ENCODE measurements around the gene TARBP1. TPM values are rescaled to one million over a fixed set of nuclear protein-coding genes. Genes with fewer than 3 reads are reported as not detected.
"Not testable (repeated sequence)": the region's sequence is repeated elsewhere in the genome, so short reads cannot be mapped to it uniquely, and the experiment has no call there.

The TARBP1 gene
- total RNA-seq, 4 donors from 2014 or later = 5.8 to 11.1 (median 9.8) TPM

DNA sequence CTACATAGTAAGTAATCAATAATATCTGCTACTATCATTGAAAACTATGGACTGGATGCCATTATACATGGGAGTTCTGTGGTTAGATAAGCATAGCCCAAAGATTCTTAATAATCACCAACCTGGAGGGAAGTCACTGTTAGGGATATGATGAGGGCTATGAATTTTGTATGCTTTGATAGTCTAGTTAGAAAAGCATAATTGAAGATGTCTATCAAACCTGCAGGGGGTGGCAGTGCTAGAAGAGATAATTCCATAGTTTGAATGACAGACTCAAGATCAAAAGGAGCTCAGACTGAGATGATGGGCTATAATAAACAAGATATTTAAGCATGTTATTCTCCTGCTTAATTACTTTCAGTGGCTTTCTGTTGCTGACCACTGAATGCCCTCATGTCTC is 121.1 kb downstream of the TARBP1 start:
- peaks cover 0 to 19% (median 0%) of the 10 kb centered on the region in 4 donors for H3K27me3 ChIP-seq
- TF ChIP-seq, protein P1, sequence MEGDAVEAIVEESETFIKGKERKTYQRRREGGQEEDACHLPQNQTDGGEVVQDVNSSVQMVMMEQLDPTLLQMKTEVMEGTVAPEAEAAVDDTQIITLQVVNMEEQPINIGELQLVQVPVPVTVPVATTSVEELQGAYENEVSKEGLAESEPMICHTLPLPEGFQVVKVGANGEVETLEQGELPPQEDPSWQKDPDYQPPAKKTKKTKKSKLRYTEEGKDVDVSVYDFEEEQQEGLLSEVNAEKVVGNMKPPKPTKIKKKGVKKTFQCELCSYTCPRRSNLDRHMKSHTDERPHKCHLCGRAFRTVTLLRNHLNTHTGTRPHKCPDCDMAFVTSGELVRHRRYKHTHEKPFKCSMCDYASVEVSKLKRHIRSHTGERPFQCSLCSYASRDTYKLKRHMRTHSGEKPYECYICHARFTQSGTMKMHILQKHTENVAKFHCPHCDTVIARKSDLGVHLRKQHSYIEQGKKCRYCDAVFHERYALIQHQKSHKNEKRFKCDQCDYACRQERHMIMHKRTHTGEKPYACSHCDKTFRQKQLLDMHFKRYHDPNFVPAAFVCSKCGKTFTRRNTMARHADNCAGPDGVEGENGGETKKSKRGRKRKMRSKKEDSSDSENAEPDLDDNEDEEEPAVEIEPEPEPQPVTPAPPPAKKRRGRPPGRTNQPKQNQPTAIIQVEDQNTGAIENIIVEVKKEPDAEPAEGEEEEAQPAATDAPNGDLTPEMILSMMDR (IDR thresholded peaks at IDR 0.05) = no peak
- TF ChIP-seq EP300 (IDR thresholded peaks at IDR 0.05) (no peak), POLR2A (IDR thresholded peaks at IDR 0.05; ENCODE audit: low read depth) (no peak), POLR2AphosphoS5 (IDR thresholded peaks at IDR 0.05) (no peak)
- H3K4me1 ChIP-seq = no peaks in the 10 kb centered on the region
- no peaks in the 10 kb centered on the region for H3K36me3 ChIP-seq
- H3K27ac ChIP-seq (replicated peaks in 1 of 4) = no peak overlapping the region
- intact Hi-C loops (cut with DNase I) = no loop called here
- DNase-seq (ENCODE audit: extremely low spot score) = no peak
- H3K9me3 ChIP-seq = no peaks in the 10 kb centered on the region
- H3K4me3 ChIP-seq = no peak overlapping the region

DNA sequence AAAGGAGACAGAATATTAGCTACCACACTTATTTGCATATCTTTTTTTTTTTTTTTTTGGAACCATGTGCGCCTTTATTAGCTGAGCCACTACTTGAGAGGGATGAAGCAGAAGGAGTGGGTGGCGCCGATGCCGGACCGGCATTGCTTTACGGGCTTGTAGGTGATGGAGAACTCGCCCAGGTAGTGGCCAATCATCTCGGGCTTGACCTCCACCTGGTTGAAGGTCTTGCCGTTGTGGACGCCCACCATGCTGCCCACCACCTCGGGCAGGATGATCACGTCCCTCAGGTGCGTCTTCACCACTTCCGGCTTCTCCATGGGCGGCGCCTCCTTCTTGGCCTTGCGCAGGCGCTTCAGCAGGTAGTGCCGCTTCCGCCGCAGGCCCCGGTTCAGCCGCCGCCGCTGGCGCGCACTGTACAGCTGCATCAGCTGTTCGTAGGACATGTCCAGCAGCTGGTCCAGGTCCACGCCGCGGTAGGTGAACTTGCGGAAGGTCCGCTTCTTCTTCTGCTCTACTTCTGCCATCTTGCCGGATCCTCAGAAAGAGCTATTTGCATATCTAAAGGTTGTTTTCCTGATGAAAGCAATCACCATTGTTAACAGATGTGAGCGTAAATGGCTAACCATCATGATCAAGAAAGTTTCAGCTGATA is 122.2 kb downstream of the TARBP1 start:
- H3K27me3 ChIP-seq = peaks cover 0 to 19% (median 0%) of the 10 kb centered on the region in 4 donors
- intact Hi-C loops (cut with DNase I); H3K4me1 ChIP-seq; H3K9me3 ChIP-seq; H3K36me3 ChIP-seq; DNase-seq (ENCODE audit: extremely low spot score); H3K27ac ChIP-seq (replicated peaks in 1 of 4): not testable (repeated sequence)
- peak overlapping the region; percentile 28 to 39 (median 33) for H3K4me3 ChIP-seq
- WGBS = 72% methylated on average over 21 of the region's 35 CpGs

DNA sequence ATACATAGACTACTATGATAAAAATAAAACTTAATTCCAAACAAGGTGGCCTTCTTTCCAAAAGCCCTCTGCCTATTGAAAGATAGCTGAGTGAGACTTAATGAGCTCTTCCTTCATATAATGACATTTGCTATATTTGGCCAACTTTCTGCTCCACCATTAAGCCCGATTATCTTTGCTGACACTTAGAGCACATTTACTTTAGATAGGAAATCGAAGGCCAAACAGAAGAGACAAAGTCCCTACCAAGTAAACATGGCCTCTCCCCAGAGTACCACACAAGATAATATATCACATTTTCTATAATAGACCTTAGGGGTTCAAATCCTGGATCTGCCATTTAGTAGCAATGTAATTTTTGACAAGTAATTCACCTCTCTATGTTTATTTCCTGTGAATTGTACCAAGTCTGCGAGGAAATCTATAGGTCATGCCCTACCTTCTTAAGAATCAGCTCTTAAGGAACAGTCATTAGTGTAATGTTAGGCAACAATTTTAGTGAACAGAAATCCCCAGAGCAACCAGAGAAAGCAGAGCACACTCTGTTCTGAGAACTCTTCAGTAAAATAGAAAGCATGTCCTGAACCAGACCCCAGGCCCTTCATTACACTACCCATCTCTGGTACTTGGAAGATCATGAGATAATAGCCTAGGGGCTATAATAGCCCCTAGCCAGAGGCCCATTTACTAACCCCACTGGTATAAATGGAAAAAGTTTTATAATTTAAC is 123.0 kb downstream of the TARBP1 start:
- 87% methylated on average over 3 of the region's 3 CpGs for WGBS
- H3K27ac ChIP-seq (replicated peaks in 1 of 4) = no peak overlapping the region
- intact Hi-C loops (cut with DNase I) = no loop called here
- TF ChIP-seq POLR2A (IDR thresholded peaks at IDR 0.05; ENCODE audit: low read depth) = no peak
- no peak for TF ChIP-seq POLR2AphosphoS5 (IDR thresholded peaks at IDR 0.05)
- TF ChIP-seq, protein P1 (IDR thresholded peaks at IDR 0.05) = no peak
- TF ChIP-seq EP300 (IDR thresholded peaks at IDR 0.05) = no peak
- H3K9me3 ChIP-seq = no peaks in the 10 kb centered on the region
- H3K27me3 ChIP-seq = peaks cover 0 to 19% (median 0%) of the 10 kb centered on the region in 4 donors
- no peaks in the 10 kb centered on the region for H3K36me3 ChIP-seq
- no peak overlapping the region for H3K4me3 ChIP-seq
- H3K4me1 ChIP-seq = no peaks in the 10 kb centered on the region
- no peak for DNase-seq (ENCODE audit: extremely low spot score)

DNA sequence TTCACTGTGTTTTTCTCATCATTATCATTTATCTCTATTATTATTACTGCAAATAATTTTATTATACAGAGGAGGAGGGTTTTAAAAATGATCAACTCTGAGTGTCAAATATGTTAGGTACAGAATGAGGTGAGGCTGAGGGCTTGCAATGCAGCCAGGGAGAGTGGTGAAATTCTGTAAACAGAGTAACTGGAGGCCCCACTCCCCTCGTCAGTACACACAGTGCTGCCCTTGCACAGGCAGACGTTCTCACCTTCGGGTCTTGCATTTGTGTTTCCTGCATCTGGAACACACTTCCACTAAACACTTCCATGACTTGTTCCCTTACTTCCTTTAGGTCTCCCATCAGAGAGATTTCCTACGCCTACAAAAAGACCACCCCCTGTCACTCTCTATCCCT is 130.0 kb downstream of the TARBP1 start:
- H3K4me1 ChIP-seq = no peaks in the 10 kb centered on the region
- peaks cover 0 to 5% (median 0%) of the 10 kb centered on the region in 4 donors for H3K27me3 ChIP-seq
- no peak overlapping the region for H3K27ac ChIP-seq (replicated peaks in 1 of 4)
- H3K4me3 ChIP-seq = no peak overlapping the region
- TF ChIP-seq POLR2A (IDR thresholded peaks at IDR 0.05; ENCODE audit: low read depth) (no peak), POLR2AphosphoS5 (IDR thresholded peaks at IDR 0.05) (no peak), EP300 (IDR thresholded peaks at IDR 0.05) (no peak)
- TF ChIP-seq, protein P1 (IDR thresholded peaks at IDR 0.05) = no peak
- 57% methylated on average over 4 of the region's 4 CpGs for WGBS
- intact Hi-C loops (cut with DNase I) = no loop called here
- no peaks in the 10 kb centered on the region for H3K36me3 ChIP-seq
- no peak for DNase-seq (ENCODE audit: extremely low spot score)
- no peaks in the 10 kb centered on the region for H3K9me3 ChIP-seq

DNA sequence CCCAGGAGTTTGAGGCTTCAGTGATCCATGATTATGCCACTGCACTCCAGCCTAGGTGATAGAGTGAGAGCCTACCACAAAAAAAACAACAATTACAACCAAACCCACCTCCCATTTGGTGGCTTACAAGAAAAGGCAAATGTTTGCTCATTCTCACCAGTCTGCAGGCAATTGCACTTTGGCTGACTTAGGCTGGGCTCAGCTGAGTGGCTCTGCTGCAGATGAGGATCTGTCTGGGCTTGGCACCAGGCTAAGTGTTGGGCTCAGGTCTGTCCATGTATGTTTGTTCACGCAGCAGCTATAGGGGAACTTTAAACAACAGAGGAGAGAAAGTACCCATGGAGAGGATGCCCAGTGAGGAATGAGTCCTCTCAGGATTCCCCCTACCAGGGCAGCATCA is 133.7 kb downstream of the TARBP1 start:
- intact Hi-C loops (cut with DNase I) = no loop called here
- no peak for TF ChIP-seq POLR2AphosphoS5 (IDR thresholded peaks at IDR 0.05)
- TF ChIP-seq POLR2A (IDR thresholded peaks at IDR 0.05; ENCODE audit: low read depth) = no peak
- no peak for TF ChIP-seq EP300 (IDR thresholded peaks at IDR 0.05)
- TF ChIP-seq, protein P1 (IDR thresholded peaks at IDR 0.05) = no peak
- WGBS = 83% methylated on average over 1 of the region's 1 CpG

More for the DNA sequence above, 133.7 kb downstream of the TARBP1 start:
- Histone ChIP-seq H3K27ac (replicated peaks in 1 of 4) (no peak overlapping the region), H3K9me3 (peaks cover 0 to 5% (median 0%) of the 10 kb centered on the region in 4 donors), H3K27me3 (peaks cover 0 to 5% (median 0%) of the 10 kb centered on the region in 4 donors), H3K36me3 (no peaks in the 10 kb centered on the region), H3K4me3 (no peak overlapping the region), H3K4me1 (no peaks in the 10 kb centered on the region)
- no peak for DNase-seq (ENCODE audit: extremely low spot score)
